Stimulated activated CD4-positive, alpha-beta T cell treated with anti-CD3 and anti-CD28 coated beads, Interleukin-4, amount 100 ng/mL, for 4 hours (primary cell): ENCODE results near the gene SPATA3.
"Not testable (repeated sequence)": the region's sequence is repeated elsewhere in the genome, so short reads cannot be mapped to it uniquely, and the experiment has no call there.

Source experiments
- DNase-seq, 2 experiments: peaks; one replicate each; pipeline ENCODE4 v3.0.0-alpha.2; 2020

Gene SPATA3

DNA sequence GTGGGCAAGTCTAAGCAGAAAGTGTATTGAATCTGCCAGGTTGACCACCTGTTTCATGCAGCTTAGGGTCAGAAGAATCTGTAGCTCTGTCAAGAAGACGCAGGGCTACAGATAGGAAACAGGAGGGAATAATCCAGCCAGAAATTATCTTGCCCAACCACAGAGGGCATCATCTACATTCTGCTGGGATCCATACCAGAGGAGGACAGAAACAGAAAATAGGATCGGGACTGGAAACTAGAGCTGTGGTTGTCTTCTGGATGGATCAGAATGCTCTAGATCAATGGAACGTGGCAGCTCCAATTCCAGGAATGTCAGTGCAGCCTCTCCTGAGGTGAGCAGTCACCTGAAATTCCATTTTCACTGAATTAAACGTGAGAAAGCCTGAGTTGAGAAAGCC lies 3.6 kb downstream of the SPATA3 start:
- DNase-seq, result no peak

DNA sequence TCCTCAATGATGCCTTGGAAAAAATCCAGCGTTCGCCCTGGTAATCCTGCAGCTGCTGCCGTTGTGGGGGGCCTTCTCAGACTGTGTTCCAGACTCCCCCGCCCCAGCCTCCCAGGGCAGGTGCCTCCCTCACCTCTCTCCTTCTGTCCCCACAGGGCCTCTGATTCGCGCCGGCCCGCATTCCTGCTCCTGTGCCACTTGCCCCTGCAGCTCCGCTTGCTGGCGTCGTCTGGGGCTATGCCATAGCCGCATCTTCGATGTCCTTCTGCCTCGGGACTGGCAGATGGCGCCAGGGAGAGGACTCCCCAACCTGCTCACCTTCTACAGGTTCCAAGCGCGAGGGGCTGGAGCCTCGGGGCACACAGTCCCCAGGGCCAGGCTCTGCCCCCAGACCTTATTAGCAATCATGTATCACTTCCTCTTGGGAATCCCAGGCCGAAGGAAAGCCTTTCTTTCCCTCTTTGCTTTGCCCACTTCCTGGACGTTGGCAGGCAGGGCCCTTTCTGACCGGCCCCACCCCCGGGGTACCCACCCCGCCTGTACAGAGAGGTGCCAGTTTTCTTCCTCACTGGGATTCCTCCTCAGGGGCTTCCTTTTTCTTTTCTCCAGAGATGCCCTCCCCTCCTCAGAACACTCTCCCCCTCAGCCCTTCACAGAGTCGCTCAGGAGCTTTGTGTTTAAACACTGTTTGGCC lies 4.4 kb downstream of the SPATA3 start:
- no peak for DNase-seq

DNA sequence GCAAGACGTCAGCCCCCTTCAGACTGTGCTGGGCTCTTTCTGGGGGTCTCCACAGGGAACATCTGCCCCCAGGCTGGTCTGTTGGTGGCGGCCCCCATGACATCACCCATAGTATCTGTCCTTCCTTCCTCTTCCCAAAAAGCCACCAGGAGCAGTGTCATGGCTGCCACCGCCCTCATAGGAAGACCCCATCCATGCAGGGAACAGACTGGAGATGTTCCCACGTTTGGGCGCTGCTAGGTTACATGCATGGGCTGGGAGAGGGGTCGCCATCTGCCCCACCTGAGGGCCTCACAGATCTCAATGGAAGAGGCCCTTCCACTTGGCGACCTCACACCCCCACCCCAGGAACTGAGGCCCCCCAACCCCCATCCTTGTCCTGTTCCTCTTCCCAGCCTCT lies 5.1 kb downstream of the SPATA3 start:
- DNase-seq, result no peak

DNA sequence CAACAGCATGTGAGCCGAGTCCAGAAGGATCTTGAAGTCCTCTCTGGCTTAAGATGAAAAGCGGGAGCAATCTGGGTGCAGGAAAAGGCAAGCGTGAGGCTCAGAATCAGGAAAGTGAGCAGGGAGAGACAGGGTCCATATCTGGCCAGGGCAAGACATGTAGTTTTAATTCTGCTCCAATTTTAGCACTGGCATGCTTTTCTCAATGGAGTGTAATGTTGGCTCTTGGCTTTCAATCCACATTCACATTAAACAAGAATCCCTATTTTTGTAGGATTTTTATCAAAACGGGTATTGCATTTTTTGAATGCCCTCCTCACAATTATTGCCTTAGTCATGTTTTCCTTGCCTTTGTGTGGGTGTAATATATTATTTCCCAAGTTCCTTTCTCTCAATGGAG lies 6.0 kb downstream of the SPATA3 start:
- DNase-seq, result no peak

DNA sequence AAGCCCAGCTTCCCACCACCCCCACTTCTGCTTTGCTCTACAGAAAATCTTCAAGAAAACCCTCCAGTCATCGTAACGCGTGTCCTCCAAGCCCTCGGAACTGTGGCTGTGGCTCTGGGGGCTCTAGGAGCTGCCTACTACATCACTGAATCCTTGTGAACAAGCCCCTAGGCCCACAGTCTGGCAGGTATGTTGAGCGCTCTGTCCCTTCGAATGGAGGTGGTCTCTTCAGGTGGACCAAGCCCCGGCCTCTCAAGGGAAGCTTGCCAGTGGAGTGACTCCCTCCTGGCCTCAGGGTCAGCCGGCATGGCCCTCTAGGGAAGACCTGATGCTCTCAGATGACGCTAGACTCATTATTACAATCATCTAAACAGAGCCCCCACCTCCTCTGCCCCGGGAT lies 6.7 kb downstream of the SPATA3 start:
- no peak for DNase-seq

DNA sequence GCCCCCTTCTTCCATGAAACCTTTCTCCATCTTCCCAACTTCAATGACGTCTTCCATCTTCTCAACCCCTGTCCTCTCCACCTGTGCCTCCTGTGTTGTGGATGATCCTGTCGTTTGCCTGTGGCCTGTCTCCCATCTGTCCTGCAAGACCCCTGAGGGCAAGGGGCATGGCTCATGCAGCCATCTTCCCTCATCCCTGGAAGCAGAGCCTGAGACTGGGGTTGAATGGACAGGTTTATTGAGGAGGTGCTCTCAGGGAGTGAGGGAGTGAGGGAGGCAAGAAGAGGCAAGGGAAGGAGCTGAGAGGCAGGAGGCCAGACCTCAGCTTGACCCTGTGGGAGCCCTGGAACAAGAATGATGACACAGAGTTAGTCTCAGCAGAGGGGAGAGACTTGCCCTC lies 7.3 kb downstream of the SPATA3 start:
- DNase-seq, result no peak

DNA sequence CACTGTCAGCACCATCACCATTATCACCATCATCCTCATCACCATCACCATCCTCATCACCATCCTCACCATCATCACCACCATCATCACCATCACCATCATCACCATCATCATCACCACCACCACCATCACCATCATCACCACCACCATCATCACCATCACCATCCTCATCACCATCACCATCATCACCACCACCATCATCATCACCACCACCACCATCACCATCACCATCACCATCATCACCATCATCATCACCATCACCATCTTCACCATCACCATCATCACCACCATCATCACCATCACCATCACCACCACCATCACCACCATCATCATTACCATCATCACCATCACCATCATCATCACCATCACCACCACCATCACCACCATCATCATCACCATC lies 9.0 kb downstream of the SPATA3 start:
- not testable (repeated sequence) for DNase-seq

DNA sequence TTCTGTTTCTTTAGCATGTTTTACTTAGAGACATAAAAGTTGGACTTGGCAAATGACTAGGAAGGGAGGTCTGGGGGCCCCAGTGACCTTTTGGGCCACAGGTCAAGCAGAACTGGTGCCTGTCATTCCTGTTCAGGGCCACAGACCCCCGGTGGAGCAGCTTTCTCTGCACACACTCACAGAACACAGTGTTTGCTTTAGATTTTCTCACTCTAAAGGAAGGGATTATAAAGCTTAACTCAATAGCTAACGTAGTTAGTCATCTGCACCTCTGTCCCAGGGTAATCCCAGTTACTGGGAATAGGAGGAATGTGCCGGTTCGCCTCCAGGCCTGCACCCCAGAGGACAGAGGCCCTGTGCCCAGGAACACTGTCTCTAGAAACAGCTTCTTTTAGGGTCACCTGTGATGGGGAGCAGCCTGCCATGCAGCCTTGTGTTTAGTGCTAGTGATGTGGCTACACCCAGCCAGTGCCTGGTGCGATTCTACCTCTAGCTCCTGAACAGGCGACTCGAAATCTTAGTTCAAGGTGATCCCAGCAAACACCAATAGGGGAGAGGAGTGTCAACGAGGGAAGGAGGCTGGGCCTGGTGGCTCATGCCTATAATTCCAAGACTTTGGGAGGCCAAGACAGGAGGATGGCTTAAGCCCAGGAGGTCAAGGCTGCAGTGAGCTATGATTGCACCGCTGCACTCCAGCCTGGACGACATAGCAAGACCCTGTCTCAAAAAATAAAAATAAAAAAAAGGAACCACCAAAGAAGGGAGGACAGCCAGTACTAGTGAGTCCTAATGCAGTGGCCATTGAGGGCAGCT lies 11.6 kb downstream of the SPATA3 start:
- DNase-seq, result no peak

DNA sequence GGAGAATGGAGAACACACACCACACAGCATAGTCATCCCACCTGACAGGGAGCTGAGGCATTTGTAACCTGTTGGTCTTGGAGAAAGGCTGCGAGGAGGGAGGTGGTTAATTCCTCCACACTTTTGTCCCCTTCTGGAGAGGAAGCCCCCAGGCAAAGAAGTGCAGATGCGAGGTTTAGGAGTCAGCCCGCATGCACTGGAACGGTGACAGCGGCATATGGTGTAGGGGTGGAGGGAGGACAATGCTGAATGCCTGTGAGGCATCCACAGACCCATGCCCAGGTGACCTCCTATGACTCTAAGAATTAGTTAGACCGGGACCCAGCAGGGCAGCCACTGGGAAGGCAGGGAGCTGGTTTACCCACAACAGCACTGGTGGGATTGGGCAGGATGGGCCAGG lies 12.2 kb downstream of the SPATA3 start:
- no peak for DNase-seq

DNA sequence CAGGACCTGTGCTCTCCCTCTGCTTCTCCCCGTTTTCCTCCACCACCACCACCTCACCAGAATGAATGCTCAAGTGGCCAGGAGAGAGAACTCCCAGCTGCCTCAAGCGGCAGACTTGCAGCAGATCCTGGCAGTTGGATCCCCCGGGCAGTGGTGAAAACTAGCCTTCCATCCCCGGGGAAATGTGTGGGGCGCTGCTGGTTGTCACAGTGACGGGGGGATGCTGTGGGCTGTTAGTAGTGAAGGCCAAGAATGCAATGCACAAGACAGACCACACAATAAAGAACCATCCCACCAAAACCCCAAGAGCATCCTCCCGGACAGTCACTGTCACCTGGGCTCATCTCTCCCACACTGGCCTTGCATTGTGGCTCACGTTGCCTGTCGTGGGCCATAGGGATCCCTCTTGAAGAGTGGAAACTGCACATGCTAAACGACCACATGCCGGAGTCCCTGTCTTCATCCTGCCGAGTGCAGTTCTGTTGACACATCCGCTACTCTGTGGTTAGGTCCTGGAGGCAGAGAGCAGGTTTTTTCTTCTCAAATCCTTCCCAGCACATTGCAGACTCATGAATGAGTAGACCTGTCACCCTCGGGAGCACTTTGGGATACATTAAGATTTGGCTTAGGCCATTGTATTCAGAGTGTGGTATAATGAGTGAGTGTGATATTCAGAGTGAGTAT lies 13.5 kb downstream of the SPATA3 start:
- DNase-seq, result no peak

DNA sequence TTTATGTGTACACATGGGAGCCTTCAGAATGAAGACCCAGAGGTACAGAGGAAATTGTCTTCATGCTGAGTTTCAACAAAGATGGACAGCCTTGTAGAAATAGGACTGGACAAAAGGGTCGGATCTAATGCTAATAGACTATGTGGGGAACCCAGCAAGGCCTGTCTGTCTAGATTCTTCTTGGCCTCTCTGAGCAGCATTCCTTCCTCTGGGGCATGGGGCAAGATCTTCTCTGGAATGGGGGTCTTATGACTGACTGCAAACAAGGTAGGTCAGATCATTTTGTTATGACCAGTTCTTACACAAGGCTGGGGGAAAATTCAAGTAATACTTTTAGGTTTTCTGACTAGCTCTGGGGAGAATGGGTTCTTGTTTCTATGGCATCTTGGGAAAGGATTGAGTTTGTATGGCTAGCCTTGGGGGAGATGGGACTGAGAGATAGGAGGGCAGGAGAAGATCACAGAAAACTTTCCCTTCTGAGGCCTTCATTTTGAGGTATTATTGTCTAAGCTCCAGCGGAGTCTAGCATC lies 14.3 kb downstream of the SPATA3 start:
- no peak for DNase-seq

DNA sequence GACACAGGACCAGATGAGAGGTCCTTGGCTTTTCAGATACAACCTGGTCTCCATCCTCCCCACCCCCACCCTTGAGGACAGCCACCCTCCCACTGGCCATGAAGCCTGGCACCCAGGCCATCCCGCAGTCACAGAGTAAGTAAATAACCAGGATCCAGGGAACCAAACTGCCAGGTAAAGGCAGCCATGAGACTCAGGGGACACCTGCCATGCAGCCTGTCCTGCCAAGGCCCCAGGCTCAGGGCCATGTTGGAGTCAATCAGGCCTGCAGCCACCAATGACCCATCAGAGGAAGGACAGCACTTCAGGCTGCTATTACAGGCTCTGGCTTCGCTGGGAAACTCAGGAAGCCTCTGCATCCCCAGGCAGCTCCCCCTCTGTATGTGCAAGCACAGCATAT lies 15.6 kb downstream of the SPATA3 start:
- no peak for DNase-seq

DNA sequence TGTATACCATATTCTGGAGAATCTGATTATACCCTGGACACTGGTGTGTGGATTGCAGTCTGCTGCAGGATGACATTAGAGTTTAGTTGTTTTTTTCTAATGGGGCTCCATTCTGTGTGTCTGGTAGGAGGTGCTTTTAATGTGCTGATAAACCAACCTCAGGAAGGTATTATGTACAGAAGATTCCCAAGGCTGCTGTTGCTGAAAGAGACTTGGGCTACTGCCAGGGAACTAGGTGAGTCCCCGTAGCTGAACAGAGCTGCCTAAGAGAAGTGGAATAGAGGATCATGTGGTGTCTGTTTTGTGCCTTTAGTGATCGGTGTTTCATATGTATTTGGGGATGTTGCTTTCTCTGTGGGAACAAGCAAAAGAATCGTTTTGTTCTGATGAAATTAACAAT lies 16.5 kb downstream of the SPATA3 start:
- no peak for DNase-seq

DNA sequence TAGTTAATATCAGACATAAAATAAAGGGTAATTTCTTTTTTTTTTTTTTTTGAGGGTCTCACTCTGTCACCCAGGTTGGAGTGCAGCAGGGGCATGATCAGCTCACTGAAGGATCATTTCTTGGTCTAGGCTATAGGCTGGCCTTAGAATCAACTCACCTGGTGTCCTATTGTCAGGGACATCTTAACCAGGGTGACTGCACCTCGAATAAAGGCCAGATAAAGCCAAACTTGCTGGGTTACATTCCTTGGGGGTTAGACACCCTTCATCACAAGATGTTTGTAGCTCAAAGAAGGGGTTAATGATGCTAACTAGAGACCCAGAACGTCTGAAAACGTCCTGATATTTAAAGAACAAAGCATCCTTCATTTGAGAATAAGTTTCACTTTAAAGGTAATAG lies 17.9 kb downstream of the SPATA3 start:
- no peak for DNase-seq

DNA sequence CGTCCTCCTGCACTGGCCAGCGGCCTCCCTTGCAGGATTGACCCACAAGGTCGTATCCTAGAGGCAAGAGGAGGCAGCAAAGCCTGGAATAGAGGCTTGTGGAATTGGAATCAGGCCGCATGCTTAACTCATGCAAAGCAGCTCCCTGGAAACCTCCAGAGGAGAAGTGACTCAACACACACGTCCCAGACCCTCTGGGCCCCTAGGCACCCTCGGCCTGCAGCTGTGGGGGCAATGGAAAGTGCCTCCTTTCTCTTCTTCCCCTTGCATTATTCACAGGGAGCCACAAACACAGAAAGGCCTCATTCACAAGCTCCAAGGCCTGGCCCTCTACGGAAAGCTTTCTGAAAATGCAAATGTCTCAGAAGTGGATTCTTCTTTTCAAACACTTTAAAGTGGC lies 19.6 kb downstream of the SPATA3 start:
- DNase-seq, result no peak

DNA sequence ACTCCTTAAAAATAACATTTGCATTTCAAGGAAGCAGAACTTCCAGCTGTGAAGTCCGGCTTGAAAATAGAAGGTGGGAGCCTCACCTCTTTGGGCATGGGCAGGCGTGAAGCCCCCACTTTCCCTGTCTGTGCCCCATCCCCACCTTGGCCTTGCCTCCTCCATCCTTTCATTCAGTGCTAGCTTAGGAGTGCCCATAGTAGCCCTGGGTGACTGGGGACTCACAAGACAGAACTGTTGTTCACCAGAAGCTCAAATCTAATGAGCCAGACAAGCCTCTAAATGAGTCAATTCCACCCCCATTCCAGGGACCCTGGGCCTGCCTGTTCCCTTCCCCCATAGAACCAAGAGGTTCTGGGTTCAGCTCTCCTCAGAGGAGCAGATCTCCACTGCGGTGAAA lies 20.0 kb downstream of the SPATA3 start:
- no peak for DNase-seq

DNA sequence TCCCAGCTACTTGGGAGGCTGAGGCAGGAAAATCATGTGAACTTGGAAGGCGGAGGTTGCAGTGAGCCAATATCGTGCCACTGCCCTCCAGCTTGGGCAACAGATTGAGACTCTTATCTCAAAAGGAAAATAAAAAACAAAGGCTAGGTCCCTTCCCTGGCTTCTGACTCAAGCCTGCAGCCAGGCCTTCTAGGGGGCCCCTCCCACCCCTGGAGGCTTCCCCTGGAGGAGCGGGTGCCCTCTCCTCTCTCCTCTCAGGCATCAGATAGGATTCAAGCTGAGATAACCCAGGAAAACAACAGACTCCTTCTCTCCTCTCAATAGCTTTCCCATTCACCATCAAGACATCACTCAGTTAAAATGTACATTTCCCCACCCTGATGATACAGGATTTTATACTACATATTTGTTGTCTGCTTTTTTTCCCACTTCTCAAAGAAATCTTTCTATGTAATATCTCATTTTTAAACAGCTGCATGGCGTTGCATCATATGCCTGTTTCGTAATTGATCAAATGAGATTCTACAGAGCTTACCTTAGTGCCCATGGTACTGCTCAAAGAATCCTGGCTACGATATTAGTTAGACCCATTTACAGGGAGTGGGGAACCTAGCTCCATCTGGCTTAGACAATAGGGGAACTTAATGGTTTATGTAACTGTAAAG lies 20.8 kb downstream of the SPATA3 start:
- DNase-seq, result no peak

DNA sequence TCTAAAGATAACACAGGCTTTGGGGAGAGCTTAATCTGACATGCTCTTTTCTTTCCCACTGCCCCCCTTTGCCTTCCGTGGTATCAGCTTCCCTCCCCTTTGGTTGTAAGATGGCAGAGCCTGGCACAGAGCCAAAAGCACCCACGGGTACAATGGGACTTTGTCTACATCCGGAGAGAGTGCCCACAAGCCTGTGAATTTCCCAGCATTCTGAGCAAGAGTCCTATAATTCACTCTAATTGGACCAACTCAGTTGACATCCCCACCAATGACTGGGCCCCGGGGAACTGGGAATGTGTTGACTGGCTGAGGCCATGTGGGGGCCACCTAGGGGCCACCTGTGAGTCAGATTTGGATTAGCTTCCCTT lies 21.3 kb downstream of the SPATA3 start:
- DNase-seq, result no peak

DNA sequence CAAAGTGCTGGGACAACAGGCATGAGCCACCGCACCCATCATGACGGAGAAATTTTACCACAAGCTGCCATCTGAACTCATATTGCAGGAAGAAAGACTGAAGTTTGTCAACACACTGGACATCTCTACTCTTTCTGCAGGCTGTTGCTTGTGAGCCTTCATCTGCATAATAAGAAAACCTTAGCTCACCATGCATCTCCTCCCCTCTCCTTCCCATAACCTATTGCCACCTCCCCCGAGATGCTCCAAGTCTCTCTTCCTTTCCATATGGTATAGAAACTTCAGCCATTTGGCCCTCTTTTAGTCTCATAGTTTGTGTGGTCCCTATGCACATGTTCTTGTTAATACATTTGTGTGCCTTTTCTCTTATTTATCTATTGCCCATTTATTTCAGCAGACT lies 22.3 kb downstream of the SPATA3 start:
- DNase-seq, result no peak

DNA sequence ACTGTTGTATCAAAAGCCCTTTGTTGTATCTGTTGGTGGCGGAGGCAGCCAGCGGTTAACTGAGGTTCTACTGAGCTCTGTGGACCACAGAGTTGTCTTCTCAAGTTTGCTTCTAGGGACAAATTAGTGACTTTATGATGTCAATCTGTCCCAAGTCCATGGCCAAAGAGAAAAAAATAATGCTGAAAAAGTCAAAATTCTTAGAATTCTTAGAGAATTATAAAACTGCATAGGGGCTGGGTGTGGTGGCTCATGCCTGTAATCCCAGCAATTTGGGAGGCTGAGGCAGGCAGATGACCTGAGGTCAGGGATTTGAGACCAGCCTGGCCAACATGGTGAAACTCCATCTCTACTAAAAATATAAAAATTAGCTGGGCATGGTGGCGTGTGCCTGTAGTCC lies 29.1 kb downstream of the SPATA3 start:
- DNase-seq, result not testable (repeated sequence)

DNA sequence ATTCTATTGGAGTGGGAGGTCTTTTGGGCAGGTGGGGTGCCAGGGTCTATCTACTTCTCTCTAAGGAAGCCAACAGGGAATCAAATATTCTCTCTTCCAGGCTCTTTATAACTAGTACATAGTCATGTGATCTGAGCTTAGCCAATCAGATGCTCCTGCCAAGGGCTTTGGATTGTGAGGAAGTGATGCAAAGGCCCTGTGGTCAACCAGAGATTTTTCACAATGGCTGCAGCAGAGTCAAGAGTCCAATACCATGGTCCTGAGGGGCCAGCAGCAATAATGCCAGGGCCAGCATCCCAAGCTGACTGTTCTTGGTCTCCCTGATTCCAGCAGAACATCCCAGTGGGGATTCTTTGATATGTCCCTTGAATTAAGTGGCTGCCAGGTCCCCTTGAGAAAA lies 33.0 kb downstream of the SPATA3 start:
- no peak for DNase-seq

DNA sequence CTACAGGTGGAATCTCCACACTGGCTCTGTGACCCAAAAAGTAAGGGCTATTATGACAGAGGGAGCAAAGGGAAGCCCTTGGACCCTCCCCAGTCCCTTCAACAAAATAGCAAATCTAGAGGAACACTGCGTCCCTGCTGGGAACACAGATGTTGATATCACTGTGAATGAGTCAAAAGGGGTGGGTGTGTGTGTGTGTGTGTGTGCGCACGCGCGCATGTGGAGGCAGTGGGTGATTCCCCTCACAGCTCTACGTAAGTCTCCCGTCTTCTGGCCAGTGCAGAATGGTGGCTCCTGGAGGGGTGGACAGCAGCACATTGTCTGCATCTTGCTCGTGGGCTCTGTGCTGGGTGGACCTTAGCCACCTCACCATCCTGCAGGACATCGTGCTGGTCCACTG lies 33.6 kb downstream of the SPATA3 start:
- no peak for DNase-seq

DNA sequence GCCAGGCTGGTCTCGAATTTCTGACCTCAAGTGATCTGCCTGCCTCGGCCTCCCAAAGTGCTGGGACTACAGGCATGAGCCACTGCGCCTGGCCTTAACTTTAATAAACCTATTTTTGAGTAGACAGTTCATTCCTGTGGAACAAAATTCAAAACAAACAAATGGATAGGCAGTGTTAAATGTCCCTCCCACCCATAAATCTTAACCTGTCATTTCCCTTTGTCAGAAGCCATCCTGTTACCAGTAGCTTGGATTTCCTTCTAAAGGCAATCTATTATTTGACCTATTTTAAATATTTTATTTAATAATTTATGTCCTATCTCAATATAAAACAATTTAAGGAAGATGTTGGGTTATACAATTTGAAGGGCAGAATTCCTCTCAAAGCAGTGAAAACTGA lies 34.8 kb downstream of the SPATA3 start:
- no peak for DNase-seq
